ENCODE results near the gene ISLR.

- TF ChIP-seq CTCF (IDR thresholded peaks at IDR 0.05; ENCODE audit: low read depth, low read length, missing input control), result no peak
- no peak for TF ChIP-seq EGR1 (IDR thresholded peaks at IDR 0.05; ENCODE audit: low read depth in 2 of 2)
- TF ChIP-seq, protein P1, sequence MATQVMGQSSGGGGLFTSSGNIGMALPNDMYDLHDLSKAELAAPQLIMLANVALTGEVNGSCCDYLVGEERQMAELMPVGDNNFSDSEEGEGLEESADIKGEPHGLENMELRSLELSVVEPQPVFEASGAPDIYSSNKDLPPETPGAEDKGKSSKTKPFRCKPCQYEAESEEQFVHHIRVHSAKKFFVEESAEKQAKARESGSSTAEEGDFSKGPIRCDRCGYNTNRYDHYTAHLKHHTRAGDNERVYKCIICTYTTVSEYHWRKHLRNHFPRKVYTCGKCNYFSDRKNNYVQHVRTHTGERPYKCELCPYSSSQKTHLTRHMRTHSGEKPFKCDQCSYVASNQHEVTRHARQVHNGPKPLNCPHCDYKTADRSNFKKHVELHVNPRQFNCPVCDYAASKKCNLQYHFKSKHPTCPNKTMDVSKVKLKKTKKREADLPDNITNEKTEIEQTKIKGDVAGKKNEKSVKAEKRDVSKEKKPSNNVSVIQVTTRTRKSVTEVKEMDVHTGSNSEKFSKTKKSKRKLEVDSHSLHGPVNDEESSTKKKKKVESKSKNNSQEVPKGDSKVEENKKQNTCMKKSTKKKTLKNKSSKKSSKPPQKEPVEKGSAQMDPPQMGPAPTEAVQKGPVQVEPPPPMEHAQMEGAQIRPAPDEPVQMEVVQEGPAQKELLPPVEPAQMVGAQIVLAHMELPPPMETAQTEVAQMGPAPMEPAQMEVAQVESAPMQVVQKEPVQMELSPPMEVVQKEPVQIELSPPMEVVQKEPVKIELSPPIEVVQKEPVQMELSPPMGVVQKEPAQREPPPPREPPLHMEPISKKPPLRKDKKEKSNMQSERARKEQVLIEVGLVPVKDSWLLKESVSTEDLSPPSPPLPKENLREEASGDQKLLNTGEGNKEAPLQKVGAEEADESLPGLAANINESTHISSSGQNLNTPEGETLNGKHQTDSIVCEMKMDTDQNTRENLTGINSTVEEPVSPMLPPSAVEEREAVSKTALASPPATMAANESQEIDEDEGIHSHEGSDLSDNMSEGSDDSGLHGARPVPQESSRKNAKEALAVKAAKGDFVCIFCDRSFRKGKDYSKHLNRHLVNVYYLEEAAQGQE (IDR thresholded peaks at IDR 0.05), result no peak
- TF ChIP-seq GABPA (IDR thresholded peaks at IDR 0.05 in 1 of 2, conservative IDR thresholded peaks at IDR 0.05 in 1 of 2), result no peak
- no peak for TF ChIP-seq TAF1 (conservative IDR thresholded peaks at IDR 0.05)
- no peak for TF ChIP-seq RAD21 (IDR thresholded peaks at IDR 0.05)
- TF ChIP-seq ATF3 (IDR thresholded peaks at IDR 0.05), result no peak
- no peak for TF ChIP-seq SP1 (IDR thresholded peaks at IDR 0.05)
- TF ChIP-seq JUND (IDR thresholded peaks at IDR 0.05), result no peak
These were observed 43.2 kb upstream of the ISLR start, which contains the start of gene ISLR2 for GRCh38 chr15:74130155-74130848.
